GM21529 (cell line): ENCODE results near the gene POLD4.

ENCODE experiments used
- ATAC-seq: cut with Tn5 transposase; IDR thresholded peaks from one replicate; pipeline ENCODE4 v1.9.1; 2021; ENCODE audit not compliant: unreplicated experiment

The POLD4 gene

DNA sequence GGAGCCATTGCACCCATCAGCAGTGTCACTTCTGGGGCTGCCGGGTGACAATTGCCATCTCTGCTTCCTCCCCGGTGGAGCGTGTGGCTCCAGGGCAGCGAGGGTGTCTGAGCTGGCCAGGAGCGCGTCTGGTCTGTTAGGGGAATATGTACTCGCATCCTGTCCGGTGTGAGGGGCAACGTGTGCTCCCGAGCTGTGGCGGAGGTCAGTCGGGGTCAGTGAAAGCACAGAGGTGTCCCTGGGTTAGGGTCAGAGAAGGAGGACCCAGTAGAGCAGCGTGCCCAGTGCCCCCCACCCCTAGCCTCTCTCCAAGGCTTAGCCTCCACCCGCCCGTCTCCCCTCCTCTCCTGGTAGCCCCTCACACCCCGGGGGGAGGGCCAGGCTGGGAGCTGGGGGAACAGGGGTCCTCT is 18.6 kb upstream of the POLD4 start:
- ATAC-seq, result no peak

DNA sequence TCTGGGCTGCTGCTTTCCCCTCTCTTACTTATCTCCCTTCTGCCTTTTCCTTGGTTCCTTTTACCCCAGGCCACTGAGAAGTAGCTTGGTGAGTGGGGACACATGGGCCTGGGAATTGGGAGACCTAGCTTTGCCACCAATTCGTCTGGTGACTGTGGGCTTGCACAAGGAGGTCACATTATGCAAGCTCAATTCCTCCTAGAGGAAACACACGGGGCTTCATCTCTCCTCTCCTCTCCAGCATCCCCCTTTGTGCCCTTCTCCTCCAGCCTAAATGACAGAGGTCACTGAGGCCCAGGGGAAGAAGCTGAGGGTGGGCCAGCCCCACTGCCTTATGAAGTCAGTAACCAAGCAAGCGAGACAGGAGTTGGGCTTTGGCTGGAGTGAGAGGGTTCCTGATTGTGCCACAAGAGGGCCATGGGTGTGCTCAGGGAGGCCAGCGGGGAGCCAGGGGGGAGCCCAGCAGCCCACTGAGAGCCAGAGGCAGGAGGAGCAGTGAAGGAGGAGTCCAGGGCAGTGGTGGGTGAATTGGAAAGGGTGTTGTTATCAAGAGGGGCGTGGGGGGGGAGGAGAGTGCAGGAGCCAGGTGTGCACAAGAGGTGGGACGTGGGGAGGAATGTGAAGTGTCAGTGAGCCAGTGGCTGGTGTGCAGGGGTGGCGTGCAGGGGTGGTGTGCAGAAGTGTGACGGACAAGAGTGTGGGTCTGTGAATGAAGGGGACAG is 18.0 kb upstream of the POLD4 start:
- no peak for ATAC-seq

DNA sequence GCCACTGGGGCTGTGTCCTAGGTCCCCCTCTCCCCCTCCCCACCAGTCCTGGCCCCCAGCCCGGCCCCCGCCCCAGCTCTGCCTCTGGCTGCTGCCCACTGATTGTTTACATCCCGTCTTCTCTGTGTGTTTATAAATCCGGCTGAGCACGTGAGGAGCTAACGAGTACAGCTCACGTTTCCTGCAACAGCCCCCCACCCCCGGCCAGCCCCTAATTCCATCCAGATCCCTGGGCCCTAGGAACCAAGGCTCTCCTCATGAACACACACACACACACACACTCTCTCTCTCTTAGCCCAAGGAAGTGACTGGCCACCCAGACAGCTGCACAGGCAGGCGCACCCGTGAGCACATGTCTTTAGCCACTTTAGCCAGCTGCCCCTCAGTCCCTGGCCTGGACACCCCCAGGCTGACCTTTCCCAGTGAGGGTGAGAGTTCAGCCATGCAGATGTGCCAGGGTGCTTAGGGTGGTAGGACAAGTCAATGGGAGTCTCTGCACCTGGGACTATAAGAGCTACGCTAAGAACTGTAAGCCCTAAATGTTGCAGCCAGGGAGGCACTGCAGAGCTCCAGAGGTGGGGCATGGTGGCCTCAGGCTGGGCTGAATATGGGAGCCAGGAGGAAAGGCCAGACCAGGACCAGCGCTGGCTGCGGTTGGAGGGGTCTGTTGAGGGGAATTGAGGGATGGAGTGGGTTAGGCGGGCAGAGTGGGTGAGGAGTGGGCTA is 17.2 kb upstream of the POLD4 start:
- no peak for ATAC-seq

DNA sequence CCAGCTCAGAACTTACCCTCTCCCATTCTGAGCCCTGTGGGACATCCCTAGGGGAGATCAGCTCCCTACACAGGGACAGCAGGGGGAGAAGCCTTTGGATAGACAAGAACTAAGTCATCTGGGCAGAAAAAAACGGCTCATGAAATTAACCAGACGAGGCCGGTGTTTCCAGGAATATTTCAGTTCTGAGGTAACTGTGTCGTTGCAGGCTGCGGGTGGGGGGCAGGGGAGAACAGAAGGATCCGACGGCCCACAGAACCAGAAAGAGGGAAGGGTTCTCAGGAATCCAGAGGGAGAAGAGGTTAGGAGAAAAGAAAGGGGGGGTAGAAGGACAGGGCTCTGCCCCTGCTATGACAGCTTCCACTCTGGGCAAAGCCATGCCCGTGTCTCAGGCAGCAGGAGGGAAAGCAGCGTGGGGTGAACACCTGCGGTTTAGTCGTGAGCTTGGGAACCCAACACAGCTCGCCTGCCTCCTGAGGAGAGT is 16.5 kb upstream of the POLD4 start:
- no peak for ATAC-seq

DNA sequence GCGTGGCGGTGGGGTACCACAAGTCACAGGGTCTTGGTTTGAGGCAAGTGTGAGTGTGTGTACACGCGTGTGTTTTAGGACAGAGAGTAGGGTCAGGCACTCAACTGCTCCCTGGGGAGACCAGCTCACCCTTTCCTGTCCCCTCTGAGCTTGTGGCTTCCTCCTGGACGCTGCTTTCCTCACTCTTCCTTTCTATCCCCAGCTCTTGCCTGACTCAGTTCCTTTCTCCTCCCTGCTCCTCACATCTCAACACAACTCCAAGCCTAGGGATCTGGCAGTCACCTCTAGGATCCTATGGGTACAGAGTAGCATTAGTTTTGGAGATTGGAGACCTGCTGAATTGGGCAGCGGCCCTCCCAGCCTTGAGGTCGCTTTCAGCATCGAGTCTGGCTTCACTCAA is 15.9 kb upstream of the POLD4 start:
- no peak for ATAC-seq

DNA sequence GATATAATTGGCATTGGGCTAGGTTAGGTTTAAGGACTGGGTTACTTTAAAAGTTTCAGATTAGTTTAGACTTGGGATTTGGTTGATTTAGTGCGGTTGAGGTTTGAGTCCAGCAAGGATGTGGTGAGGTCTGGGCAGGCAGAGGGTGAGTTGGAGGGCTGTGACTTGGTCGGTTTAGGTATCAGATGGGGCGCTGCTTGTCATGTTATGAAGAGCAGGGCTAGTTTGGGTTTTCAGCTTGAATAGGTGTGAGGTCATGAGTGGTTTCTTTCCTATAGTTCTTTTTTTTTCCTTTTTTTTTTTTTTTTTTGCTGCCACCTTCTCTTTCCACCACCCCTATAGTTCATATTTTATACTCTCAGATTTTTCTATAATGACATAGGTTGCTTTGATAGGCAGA is 15.3 kb upstream of the POLD4 start:
- no peak for ATAC-seq

DNA sequence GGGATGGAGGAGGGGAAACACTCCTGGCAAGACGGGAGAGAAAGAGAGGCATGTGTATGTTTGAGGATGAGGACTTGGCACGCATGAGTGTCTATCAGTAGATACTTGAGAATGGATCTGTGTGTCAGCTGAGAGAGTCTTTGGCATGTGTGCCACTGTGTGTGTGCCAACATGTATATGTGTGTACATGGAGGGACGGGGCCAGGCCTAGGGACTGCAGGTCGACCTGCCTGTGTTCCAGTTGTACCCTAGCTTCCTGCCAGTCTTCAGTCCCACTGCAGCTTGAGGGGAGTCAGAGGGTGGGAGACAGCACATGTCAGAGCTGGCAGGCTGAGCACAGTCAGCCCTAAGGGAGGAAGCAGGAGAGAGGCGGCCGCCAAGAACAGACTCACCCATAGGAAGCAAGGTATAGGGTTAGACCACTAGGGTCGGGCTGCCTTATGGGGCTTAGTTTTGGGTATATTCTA is 14.4 kb upstream of the POLD4 start:
- ATAC-seq, result no peak

DNA sequence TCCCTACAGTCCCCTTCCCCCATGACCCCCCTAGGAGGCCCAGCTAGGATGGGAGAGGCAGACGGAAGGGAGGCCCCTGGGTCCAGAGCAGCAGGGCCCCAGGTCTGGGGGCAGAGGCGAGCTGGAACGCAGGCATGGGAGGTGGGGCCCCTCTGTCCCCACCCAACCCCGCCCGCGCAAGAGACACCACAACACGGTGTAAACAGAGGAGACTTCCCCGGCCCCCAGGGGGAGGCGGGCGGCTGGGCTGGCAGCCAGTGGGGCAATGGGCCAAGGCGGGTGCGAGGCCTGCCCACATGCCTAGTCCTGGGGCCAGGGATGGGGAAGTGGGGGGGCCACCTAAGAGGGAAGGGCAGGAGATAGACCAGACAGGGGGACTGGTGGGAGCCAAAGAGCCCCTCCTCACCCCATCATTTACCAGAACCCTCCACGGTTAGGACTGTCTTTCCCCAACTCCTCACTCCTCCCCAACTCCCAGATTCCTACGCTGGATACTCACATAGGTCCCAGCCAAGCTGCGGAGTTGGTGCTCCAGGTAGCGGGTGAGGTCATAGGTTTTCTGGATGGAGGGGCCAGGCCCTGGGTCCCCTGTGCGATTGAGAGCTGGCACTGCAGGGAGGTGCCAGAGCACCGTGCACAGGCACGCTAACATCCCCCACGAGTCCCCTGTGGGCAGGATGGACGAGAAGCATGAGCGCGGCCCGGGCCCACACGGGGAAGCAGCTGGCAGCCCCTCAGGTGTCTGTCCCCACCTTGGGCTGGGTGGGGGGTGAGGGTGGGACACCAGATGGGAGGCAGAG is 13.8 kb upstream of the POLD4 start:
- ATAC-seq, result no peak

DNA sequence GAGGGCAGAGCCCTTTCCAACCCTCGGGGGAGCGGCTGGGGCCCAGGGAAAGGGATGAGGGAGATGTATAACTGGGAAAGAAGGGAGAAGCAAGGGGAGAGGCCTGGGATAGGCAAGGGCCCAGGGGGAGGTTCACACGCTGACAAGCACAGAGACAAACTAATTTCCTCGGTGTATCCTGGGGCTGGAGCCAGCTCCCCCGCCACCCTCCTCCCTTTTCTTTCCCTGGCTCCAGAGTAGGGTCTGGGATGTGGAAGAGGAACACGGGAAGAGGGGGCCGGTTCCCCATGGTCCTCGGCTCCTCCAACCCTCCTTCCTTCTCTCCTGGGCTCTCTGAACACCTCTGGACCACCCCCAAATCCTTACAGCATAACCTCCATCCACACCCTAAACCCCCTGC is 13.2 kb upstream of the POLD4 start:
- ATAC-seq, result no peak

DNA sequence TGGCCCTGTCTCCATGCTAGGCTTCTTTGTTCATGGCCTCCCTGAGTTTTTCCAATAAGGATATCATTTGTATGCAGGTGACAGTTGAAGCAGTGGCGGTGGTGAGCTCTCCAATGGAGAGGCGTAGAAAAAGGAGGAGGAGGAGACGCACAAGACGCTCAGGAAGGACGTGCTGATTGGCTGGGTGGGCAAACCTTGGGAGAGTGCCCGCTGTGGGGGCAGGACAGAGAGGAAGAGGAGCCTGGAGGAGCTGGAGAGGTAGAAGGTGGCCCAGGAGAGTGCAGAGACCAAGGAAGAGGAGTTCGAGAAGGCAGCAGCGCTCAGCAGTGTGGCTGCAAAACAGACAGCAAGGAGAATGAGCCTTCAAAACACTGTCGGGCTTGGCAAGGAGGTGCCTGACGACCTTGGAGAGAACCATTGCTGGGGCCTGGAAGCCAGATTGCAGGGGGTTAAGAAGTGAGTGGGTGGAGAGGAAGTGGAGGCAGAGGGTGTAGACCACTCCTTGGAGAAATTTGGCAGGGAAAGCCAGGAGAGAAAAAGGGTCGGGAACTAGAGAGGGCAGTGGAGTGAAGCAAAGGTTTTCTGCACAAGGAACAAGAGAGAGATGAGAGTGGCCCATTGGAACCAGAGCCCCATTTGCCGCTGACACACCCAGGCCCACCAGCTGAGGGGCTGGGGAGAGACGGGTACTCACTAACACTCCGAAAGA is 12.5 kb upstream of the POLD4 start:
- no peak for ATAC-seq

DNA sequence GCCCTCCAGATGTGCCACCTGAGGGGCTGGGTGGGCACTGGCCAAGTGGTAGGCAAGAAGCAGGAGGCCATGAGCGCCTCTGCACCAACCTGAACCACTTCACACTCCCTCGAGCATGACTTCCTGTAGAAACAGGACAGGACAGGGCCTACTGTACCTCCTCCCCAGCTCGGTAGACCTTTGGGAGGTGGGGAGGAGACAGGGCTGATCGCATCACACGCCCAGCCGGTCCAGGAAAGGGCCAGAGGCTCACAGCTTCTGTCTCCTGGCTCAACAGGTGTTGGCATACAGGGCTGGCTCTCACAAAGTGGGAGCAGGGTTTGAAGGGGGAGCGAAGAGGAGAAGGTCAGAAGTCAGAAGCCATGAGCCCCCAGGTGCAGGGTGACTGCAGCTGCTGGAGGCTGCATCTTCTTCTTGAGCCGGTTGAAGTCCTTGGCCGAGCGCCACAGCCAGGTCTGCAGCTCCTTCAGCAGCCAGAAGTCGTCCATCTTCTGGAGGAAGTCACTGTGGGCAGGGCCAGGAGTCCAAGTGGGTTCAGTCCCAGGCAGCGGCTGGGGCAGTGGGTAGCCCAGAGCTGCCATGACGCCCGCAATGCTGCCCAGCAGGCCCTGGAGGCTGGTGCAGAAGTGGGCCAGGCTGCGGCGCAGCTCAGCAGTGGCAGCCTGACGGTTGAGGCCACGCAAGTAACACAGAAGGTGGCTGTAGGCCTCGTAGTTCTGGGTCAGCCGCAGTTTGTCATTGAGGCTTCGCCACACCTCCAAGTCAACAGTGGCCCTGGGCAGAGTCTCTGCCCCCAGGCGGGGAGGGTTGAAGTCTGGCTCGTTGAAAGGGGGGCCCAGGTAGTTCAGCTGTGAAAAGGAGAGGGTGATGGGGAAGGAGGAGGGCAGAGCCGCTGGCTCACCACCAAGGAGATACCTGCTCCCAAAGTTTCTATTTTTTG is 11.7 kb upstream of the POLD4 start:
- ATAC-seq, result no peak

DNA sequence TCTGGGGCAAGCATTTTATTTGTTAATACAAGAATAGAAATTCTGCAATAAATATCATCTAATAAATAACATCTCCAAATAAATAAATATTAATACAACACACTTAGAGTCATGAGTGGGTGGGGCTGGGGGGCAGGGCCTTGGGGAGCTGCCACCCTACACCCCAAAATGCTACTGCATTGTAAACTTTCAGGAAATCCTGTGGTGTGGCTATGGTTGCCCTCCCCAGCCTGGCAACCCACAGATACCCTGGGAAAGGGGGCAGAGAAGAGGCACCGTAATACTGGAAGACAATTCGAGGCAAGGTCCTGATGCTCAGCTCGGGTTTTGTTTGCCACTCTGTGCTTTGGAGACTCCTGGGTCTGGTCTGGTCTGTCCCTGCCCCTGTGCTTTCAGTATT is 10.8 kb upstream of the POLD4 start:
- ATAC-seq, result no peak

DNA sequence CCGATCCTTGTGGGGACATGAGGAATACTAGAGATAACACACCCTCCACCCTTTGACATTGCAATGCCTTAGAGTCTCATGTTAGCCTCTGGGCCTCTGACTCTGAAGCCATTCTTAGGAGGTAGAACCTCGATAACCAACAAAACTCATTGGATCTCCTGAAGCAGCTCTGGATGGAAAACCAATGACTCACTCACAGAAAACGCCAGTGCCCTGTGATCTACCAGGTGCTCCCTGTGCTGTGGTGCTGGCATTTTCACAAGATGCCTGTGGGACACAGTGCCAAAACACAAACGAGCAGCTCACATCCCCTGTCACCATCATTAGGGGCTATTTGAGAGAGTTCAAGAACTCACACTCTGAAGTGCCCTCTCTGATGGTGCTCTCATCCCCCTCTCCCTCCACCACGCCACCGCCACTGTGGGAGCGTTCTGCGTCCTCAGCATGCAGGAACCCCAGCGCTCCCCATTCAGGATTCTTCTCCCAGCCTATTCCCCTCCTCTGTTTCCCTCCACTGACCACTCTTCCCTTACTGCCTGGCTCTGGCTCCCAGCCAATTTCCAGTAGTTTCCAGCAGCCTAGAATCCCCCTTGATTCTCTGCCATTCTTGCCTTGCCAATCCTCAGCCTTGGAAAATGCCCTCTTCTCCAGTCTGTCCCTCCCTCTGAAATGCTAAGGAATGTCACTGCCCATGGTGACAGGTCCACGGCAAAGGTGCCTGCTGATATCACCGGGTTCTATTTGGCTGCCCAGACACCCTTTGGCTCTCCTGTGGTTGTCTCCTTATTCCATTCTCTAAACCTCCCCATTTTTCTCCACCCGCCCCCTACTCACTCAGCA is 4.7 kb upstream of the POLD4 start:
- ATAC-seq, result no peak

DNA sequence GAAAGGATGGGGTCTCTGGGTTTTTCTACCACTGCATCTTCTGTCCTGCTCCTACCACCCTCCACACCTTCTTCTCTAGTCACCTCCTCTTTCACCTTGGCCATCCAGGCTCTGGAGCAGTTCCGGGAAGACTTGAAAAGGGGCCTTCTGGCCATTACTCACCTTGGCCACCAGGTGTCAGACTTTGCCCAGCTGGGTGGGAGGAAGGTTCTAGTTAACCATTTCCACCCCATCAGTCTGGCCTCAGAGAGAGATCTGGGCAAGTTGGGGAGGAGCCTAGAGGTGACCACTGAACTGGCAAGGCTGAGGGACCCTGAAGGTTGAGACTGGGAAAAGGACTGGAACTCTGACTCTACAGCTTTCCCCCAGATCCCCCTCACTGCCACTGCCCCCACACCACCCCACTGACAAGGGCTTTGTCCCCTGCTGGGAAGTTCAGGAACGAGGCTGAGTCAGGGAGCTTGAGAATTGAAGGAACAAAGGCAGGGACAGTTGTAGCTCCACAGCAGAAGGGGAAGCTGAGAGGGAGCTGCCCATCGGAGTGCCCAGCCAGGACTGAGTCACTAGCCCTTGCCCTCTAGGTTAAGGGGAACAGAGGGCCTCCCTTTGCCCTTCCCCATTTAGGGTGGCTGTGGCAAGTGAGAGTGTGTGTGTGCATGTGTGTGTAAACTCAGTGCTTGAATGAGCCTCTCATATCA is 3.7 kb upstream of the POLD4 start:
- ATAC-seq, result no peak

DNA sequence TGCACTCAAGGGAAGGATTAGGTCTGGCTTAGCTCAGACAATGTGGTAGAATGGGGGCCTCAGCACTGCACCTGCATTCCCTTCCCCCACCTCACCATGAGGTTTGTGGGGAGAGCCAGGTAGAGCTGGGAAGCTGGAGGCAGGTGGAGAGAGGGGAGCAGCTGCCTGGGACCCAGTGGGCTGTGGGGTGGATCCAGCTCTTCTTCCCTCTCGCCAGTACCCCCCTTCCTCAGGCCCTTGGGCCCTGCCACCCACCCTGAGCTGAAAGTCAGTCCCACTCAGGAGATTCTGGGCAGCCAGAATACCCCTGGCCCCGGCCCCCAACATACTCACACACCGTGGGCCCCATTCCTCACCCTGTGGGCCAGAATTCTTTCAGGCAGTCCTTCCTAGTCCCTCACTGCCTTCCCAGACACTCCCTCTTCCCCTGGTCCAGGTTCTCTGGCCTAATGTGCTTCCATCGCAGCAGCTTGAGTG is 3.1 kb upstream of the POLD4 start:
- ATAC-seq, result no peak

DNA sequence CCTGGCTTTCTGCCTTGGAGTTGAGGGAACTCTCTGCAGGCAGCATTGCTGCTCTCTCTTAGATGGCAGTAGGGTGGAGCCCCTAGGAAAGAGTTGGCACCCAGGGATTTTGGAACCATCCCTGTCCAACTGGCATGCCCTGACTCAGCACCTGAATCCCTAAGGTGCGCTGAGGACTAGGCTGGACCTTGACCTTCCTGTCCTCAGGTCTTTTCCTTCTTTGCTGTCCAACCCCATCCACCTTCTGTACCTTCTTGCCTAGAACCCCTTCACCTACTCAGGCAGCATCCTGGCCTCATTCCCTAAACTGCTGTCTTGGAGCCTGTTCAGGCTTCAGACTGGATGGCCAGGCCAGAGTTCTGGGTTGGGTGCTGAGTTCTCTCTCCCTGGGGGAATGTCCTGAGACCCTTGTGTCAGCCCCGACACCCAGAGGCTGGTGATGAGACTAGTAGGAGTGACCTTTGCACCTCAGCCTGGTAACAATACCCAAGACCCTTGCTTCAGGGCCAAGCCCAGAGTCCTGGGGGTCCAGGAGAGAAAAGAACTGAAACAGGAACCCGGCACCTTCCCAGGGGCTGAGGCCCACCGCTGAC is 2.5 kb upstream of the POLD4 start:
- no peak for ATAC-seq

DNA sequence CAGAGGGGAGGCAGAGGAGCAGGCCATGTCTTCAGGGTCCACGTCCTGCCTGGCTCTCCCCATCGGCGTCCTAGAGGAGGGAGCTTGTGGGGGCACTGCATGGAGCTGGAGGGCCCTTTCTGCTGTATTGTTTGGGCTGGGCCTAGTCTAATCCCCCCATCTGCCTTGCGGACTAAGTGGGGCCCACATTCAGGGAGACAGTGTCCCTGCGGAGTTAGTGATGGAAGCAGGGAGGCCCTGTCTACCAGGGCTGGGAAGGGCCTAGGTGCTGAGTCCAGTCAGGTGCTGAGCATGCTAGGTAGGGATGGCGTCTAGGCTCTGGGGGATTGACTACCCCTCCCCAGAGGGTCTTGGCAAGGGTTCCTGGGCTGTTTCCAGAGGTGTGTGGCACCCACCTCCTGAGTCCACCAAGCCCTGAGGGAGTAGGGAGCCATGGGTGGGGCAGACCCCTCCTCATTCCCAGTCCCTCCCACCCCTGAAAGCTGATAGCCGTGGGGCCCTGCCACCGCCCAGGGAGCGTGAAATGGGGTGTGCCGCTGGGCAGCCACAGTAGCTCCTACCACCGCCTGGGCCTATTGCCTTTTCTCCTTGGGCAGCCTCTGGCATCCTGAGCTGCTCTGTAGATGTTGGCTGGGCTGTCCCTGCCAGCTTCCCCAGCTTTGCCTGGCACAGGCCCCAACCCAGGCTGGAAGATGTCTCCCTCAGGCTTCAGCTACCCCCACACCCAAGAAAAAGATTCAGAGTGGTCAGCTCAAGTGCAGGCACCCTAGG is 1.9 kb upstream of the POLD4 start:
- no peak for ATAC-seq
